HEK293T (cell line): ENCODE measurements around the gene METTL24.
A peak's percentile ranks its signal among the peaks of the same experiment; 100 is the strongest.

Experiments
- CTCF ChIA-PET: fragments of 350-600 bp; formaldehyde crosslinking; extraction: SDS; loops from one replicate; lab custom pipeline; 2021; ENCODE audit warnings: antibody characterized with exemption, inconsistent platforms; lab: Yijun Ruan, JAX
- POLR2A ChIA-PET: fragments of 350-600 bp; formaldehyde crosslinking; extraction: SDS; loops from one replicate; lab custom pipeline; 2020; ENCODE audit warnings: antibody characterized with exemption, inconsistent platforms; lab: Yijun Ruan, JAX
- DNase-seq: peaks from one replicate; pipeline ENCODE4 v3.0.0; 2012; ENCODE audit warnings: mixed read lengths; ENCODE audit errors: extremely low spot score
- ARNT ChIP-seq: fragments of 450-650 bp; IDR thresholded peaks from 2 replicates; pipeline ENCODE4 v1.6.1; 2017; ENCODE audit warnings: mild to moderate bottlenecking
- BHLHE40 ChIP-seq: fragments of 450-650 bp; IDR thresholded peaks from 2 replicates; pipeline ENCODE4 v1.6.1; 2016; ENCODE audit warnings: mild to moderate bottlenecking, moderate library complexity, borderline replicate concordance
- CTBP1 ChIP-seq: fragments of 450-650 bp; IDR thresholded peaks from 2 replicates; pipeline ENCODE4 v1.6.1; 2016; ENCODE audit warnings: borderline replicate concordance
- ELF4 ChIP-seq: fragments of 450-650 bp; IDR thresholded peaks from 2 replicates; pipeline ENCODE4 v1.6.1; 2017; ENCODE audit warnings: antibody characterized with exemption
- FOXA1 ChIP-seq: fragments of 450-650 bp; IDR thresholded peaks from 2 replicates; pipeline ENCODE4 v1.6.1; 2016; ENCODE audit warnings: mild to moderate bottlenecking
- FOXK2 ChIP-seq: fragments of 450-650 bp; IDR thresholded peaks from 2 replicates; pipeline ENCODE4 v1.6.1; 2016; ENCODE audit warnings: mild to moderate bottlenecking
- FOXM1 ChIP-seq: fragments of 450-650 bp; IDR thresholded peaks from 2 replicates; pipeline ENCODE4 v1.6.1; 2017; ENCODE audit warnings: mild to moderate bottlenecking, borderline replicate concordance
- HDGF ChIP-seq: fragments of 450-650 bp; IDR thresholded peaks from 2 replicates; pipeline ENCODE4 v1.6.1; 2017; ENCODE audit warnings: antibody characterized with exemption, borderline replicate concordance
- L3MBTL2 ChIP-seq: fragments of 450-650 bp; conservative IDR thresholded peaks from 2 replicates; pipeline ENCODE4 v1.6.1; 2016; ENCODE audit warnings: mild to moderate bottlenecking
- LEF1 ChIP-seq: fragments of 450-650 bp; IDR thresholded peaks from 2 replicates; pipeline ENCODE4 v1.6.1; 2017; ENCODE audit warnings: mild to moderate bottlenecking, borderline replicate concordance
- NFRKB ChIP-seq: fragments of 450-650 bp; IDR thresholded peaks from 2 replicates; pipeline ENCODE4 v1.6.1; 2016; ENCODE audit warnings: mild to moderate bottlenecking, moderate library complexity
- PKNOX1 ChIP-seq: fragments of 450-650 bp; IDR thresholded peaks from 2 replicates; pipeline ENCODE4 v1.6.1; 2016
- SP1 ChIP-seq: fragments of 450-650 bp; IDR thresholded peaks from 2 replicates; pipeline ENCODE4 v1.6.1; 2017
- SUZ12 ChIP-seq: fragments of 450-650 bp; IDR thresholded peaks from 2 replicates; pipeline ENCODE4 v1.6.1; 2016; ENCODE audit warnings: mild to moderate bottlenecking
- TARDBP ChIP-seq: fragments of 450-650 bp; IDR thresholded peaks from 2 replicates; pipeline ENCODE4 v1.6.1; 2016
- ZNF384 ChIP-seq: fragments of 450-650 bp; IDR thresholded peaks from 2 replicates; pipeline ENCODE4 v1.6.1; 2016

Gene METTL24

GRCh38 chr6:110298916-110299315 is 59.2 kb downstream of the METTL24 start:
- no peak for DNase-seq
- ChIA-PET CTCF (no interaction called here), POLR2A (no interaction called here)
- TF ChIP-seq CTBP1 = no peak
- no peak for TF ChIP-seq SP1
- no peak for TF ChIP-seq PKNOX1
- TF ChIP-seq ZNF384 = no peak
- TF ChIP-seq SUZ12 = no peak
- TF ChIP-seq ARNT = no peak
- TF ChIP-seq HDGF = no peak
- TF ChIP-seq BHLHE40 = no peak
- no peak for TF ChIP-seq ELF4
- TF ChIP-seq LEF1 = no peak
- TF ChIP-seq FOXK2 = no peak
- TF ChIP-seq FOXM1 = no peak
- no peak for TF ChIP-seq L3MBTL2
- TF ChIP-seq NFRKB = no peak
- no peak for TF ChIP-seq FOXA1
- TF ChIP-seq TARDBP = no peak

GRCh38 chr6:110298411-110298810 is 59.7 kb downstream of the METTL24 start:
- TF ChIP-seq LEF1 = no peak
- no peak for TF ChIP-seq FOXA1
- TF ChIP-seq NFRKB = no peak
- no peak for TF ChIP-seq HDGF
- TF ChIP-seq TARDBP = no peak
- TF ChIP-seq FOXM1 = no peak
- no peak for TF ChIP-seq ZNF384
- no peak for TF ChIP-seq L3MBTL2
- TF ChIP-seq FOXK2 = no peak
- ChIA-PET CTCF (interaction anchor here (0.7 kb wide), 1 partner anchor 44 kb away, joined by 4 read pairs; no protein-coding TSS in a partner anchor), POLR2A (no interaction called here)

GRCh38 chr6:110296241-110297025 is 61.7 kb downstream of the METTL24 start:
- ChIA-PET CTCF (no interaction called here), POLR2A (no interaction called here)
- no peak for TF ChIP-seq ARNT
- no peak for TF ChIP-seq FOXA1
- no peak for TF ChIP-seq CTBP1
- no peak for TF ChIP-seq FOXK2
- TF ChIP-seq NFRKB = no peak
- TF ChIP-seq PKNOX1 = no peak; the same call in 1 of the 2 replicates
- TF ChIP-seq ZNF384 = no peak
- no peak for TF ChIP-seq HDGF
- no peak for TF ChIP-seq SP1
- TF ChIP-seq SUZ12 = no peak
- TF ChIP-seq ELF4 = no peak
- no peak for TF ChIP-seq BHLHE40
- no peak for TF ChIP-seq TARDBP
- no peak for TF ChIP-seq FOXM1
- no peak for TF ChIP-seq LEF1
- DNase-seq = no peak

More at GRCh38 chr6:110298411-110298810, 59.7 kb downstream of the METTL24 start:
- DNase-seq = no peak

GRCh38 chr6:110295451-110296165 is 62.5 kb downstream of the METTL24 start:
- ChIA-PET CTCF (interaction anchor here (0.6 kb wide), 1 partner anchor 68 kb away, joined by 5 read pairs; no protein-coding TSS in a partner anchor), POLR2A (no interaction called here)
- TF ChIP-seq PKNOX1 (peak; percentile 26; the same call in 1 of the 2 replicates), FOXK2 (no peak), SUZ12 (no peak), FOXM1 (no peak), FOXA1 (no peak), ZNF384 (no peak), L3MBTL2 (no peak), NFRKB (no peak)

GRCh38 chr6:110287462-110288341 is 70.4 kb downstream of the METTL24 start:
- TF ChIP-seq FOXM1 = no peak
- TF ChIP-seq TARDBP = no peak
- no peak for TF ChIP-seq HDGF
- TF ChIP-seq L3MBTL2 = no peak
- no peak for TF ChIP-seq ELF4
- no peak for TF ChIP-seq FOXK2
- TF ChIP-seq PKNOX1 = no peak
- no peak for TF ChIP-seq ARNT
- TF ChIP-seq SP1 = no peak
- TF ChIP-seq SUZ12 = no peak
- no peak for TF ChIP-seq NFRKB
- no peak for TF ChIP-seq LEF1
- TF ChIP-seq CTBP1 = no peak
- no peak for TF ChIP-seq FOXA1
- CTCF ChIA-PET = interaction anchor here (0.6 to 1.0 kb wide), 2 partner anchors 30 to 64 kb away, joined by 4 to 5 read pairs; no protein-coding TSS in a partner anchor
- POLR2A ChIA-PET = interaction anchor here (1.4 kb wide), 1 partner anchor 108 kb away, joined by 3 read pairs; the partner anchor contains the start of gene WASF1
- no peak for DNase-seq

More at GRCh38 chr6:110295451-110296165, 62.5 kb downstream of the METTL24 start:
- DNase-seq = no peak
